ENCODE results near the gene ATAD2B.
"Not testable (repeated sequence)": the region's sequence is repeated elsewhere in the genome, so short reads cannot be mapped to it uniquely, and the experiment has no call there.

- not testable (repeated sequence) for TF ChIP-seq CTCF (conservative IDR thresholded peaks at IDR 0.05; ENCODE audit: low read depth, low read length); EZH2 (IDR thresholded peaks at IDR 0.05; ENCODE audit: low read length, unreplicated experiment); EZH2phosphoT487 (IDR thresholded peaks at IDR 0.05; ENCODE audit: borderline replicate concordance, low read length)
These were observed 146.5 kb downstream of the ATAD2B start for GRCh38 chr2:23780465-23780864.

All from PC-3 (cell line).